ENCODE data around the gene ZMYND12. TPM values are rescaled to one million over a fixed set of nuclear protein-coding genes. Genes with fewer than 3 reads are reported as not detected.
A peak's percentile ranks its signal among the peaks of the same experiment; 100 is the strongest.

Gene ZMYND12
- total RNA-seq, 1 donor from 2014 or later: 0.84 TPM

- ATAC-seq (no peak), DNase-seq (no peak)
- intact Hi-C loops (cut with micrococcal nuclease): no loop called here
Measured at GRCh38 chr1:42414551-42415496, 41.0 kb downstream of the ZMYND12 start.

- ATAC-seq (no peak), DNase-seq (no peak)
- intact Hi-C loops (cut with micrococcal nuclease): no loop called here
Measured at GRCh38 chr1:42403880-42404400, 51.9 kb downstream of the ZMYND12 start.

- intact Hi-C loops (cut with micrococcal nuclease): no loop called here
- no peak for DNase-seq
- ATAC-seq: no peak
Measured at GRCh38 chr1:42399315-42400100, 56.3 kb downstream of the ZMYND12 start.

- ATAC-seq: no peak
Measured at GRCh38 chr1:42392967-42393848, 62.6 kb downstream of the ZMYND12 start.

GRCh38 chr1:42392255-42392654 lies 63.6 kb downstream of the ZMYND12 start:
- DNase-seq (no peak), ATAC-seq (no peak)
- intact Hi-C loops (cut with micrococcal nuclease): no loop called here

More at GRCh38 chr1:42392967-42393848, 62.6 kb downstream of the ZMYND12 start:
- no peak for DNase-seq
- intact Hi-C loops (cut with micrococcal nuclease): no loop called here

GRCh38 chr1:42386051-42386450 lies 69.8 kb downstream of the ZMYND12 start:
- intact Hi-C loops (cut with micrococcal nuclease): no loop called here
- DNase-seq (no peak), ATAC-seq (no peak)

- no peak for DNase-seq
- intact Hi-C loops (cut with micrococcal nuclease): no loop called here
- ATAC-seq: no peak
Measured at GRCh38 chr1:42385283-42385682, 70.5 kb downstream of the ZMYND12 start.

GRCh38 chr1:42381280-42381673 lies 74.5 kb downstream of the ZMYND12 start:
- ATAC-seq (no peak), DNase-seq (no peak)
- intact Hi-C loops (cut with micrococcal nuclease): no loop called here

GRCh38 chr1:42380586-42381279 lies 75.1 kb downstream of the ZMYND12 start, which contains the start of gene RIMKLA:
Gene RIMKLA (plus strand): TSS chr1:42380792. CDS start chr1:42380935, 143 bp downstream.
- intact Hi-C loops (cut with micrococcal nuclease): no loop called here
- peak; percentile 99 for ATAC-seq
- DNase-seq: peak; percentile 77

Other genes with a start within 250 kb of the ZMYND12 start
- 35.1 TPM for gene FOXJ3, start 120.8 kb downstream of the ZMYND12 start, total RNA-seq
- gene RIMKLA, start 75.2 kb downstream of the ZMYND12 start, total RNA-seq: 9.7 TPM
- 31.1 TPM for gene PPCS, start 521 bp upstream of the ZMYND12 start, total RNA-seq
- gene CCDC30, start 7.3 kb upstream of the ZMYND12 start, total RNA-seq: 1.2 TPM
- 20.3 TPM for gene PPIH, start 202.4 kb upstream of the ZMYND12 start, total RNA-seq
- 896 TPM for gene YBX1, start 226.4 kb upstream of the ZMYND12 start, total RNA-seq

Data from left ventricle myocardium superior (tissue), 1 donor.